ENCODE results near the gene ENPP7.

The ENPP7 gene

GRCh38 chr17:79778504-79779083 lies 47.9 kb downstream of the ENPP7 start:
- no peak for DNase-seq (ENCODE audit: low read depth)

GRCh38 chr17:79779084-79779529 lies 48.4 kb downstream of the ENPP7 start:
- no peak for DNase-seq (ENCODE audit: low read depth)

DNA sequence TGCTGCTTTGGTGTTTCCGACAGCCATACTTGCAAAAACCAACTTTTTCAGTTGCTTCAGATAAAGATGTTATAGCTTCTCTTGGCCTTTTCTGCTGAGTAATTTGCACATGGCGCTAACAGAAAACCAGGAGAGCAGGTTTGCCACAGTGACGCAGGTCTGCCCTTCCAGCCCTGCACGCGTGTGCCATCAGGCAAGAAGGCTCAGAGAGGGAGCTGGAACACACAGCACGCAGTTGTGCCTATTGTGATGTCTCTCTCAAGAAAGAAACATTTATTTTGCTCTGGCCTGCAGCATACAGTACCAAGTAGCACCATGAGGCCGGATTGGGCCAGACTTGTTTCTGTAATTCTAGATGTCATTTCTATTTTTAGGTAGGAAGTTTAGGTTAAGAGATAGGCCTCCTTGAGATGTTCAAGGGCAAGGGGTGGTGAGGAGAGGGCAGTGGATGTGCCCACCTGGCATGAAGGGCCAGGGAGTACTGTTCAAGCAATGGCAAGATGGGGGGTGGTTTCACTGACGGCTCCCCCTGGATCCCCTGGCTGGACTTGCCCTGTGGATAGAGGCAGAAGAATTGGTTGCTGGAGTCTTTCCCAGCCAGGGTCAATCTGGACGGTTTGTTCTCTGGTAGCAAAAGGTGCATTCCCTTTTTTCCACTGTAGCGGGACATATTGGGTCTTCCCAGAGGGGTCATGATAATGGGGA lies 49.1 kb downstream of the ENPP7 start:
- DNase-seq (ENCODE audit: low read depth) = no peak

- DNase-seq (ENCODE audit: low read depth) = no peak
Observed at GRCh38 chr17:79781012-79781650, 50.4 kb downstream of the ENPP7 start.

GRCh38 chr17:79781736-79782575 lies 51.2 kb downstream of the ENPP7 start:
- no peak for DNase-seq (ENCODE audit: low read depth)

- DNase-seq (ENCODE audit: low read depth) = no peak
Observed at GRCh38 chr17:79783891-79784290, 53.1 kb downstream of the ENPP7 start.

DNA sequence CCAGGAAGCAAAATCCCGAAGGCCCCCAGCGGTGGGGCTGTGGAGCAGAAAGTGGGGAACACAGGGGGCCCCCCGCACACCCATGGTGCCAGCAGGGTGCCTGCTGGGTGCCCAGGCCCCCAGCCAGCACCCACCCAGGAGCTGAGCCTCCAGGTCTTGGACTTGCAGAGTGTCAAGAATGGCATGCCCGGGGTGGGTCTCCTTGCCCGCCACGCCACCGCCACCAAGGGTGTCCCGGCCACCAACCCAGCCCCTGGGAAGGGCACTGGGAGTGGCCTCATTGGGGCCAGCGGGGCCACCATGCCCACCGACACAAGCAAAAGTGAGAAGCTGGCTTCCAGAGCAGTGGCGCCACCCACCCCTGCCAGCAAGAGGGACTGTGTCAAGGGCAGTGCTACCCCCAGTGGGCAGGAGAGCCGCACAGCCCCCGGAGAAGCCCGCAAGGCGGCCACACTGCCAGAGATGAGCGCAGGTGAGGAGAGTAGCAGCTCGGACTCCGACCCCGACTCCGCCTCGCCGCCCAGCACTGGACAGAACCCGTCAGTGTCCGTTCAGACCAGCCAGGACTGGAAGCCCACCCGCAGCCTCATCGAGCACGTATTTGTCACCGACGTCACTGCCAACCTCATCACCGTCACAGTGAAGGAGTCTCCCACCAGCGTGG lies 53.7 kb downstream of the ENPP7 start:
- DNase-seq (ENCODE audit: low read depth) = no peak

DNA sequence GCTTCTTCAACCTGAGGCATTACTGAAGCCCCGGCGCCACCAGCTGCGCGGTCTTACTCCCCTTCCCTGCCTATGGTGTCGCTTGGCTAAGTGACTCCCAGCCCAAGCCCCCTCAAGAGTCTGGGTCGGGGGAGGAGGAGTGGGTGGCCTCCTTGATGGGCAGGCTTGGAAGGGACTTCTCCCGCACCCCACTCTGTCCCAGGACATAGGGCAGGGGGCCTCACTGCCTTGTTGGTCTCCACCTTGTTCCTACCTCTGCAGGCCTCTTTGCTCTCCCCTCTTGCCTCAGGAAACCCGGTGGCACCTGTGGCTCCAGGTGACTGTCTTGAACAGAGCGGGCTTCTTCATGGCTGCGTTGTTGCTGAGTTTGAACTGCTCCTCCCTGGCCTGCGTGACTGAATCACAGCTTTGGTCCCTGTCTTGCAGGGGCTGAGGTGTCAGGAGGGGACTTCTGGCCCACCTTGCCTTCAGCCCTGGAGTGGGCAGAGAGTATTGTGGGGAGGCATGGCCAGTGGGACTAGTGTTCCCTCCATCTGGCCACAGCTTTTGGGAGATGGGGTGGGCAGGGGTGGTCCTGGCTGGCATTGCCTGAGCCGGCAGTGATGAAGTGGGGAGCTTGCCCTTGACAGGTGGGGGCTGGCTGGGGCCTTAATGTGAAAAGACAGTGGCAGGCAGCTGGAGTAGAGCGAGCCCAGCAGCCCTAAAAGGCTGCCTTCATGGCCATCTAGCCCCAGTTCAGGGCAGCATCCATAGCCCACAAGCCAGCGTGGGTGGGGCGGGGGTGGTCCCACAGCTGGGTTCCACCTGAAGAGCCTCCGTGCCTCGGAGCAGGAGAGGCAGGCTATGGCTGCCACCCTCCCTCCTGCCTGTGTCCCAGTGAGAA lies 54.5 kb downstream of the ENPP7 start:
- DNase-seq (ENCODE audit: low read depth) = no peak

DNA sequence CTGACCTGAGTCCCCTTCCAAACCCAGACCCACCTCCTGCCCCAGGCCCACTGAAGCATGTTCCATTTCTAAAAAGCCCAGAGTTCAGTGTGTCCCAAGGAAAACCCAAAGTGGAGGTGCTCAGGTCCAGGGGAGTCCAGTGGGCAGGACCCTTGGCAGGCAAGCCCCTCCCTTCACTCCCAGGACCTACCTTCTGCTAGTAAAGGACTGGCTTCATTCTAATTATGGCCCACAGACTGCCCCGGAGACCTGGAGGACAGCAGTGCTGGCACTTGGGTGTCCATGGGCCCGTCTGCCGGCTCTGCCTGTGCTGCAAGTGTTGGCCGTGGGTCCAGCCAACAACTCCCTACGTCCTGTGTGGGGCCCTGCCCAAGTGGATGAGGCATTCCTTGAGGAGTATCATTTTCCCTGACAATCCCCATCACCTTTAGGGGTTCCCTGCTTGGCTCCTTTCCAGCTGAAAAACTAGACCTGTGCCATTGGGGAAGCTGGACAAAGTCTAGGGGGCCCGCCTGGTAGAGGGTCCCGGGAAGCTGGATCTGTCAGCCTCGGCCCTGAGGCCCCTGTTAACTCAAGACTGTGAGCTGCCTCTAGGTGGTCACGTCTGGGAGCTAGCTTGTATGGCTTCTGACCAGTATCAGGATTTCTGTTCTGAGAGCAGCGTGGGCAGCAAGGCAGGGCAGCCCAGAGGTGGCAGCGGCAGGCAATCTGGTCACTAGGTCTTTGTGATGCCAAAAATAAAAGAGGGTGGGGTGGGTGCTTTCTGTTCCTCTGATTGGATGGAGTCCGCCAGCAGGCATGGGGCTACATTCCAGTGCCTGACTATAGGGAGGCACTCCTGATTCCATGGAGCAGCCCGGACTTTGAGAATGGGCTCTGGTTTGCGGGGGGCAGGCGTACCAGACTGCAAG lies 55.4 kb downstream of the ENPP7 start:
- DNase-seq (ENCODE audit: low read depth) = no peak

- no peak for DNase-seq (ENCODE audit: low read depth)
Observed at GRCh38 chr17:79786930-79787643, 56.3 kb downstream of the ENPP7 start.

GRCh38 chr17:79788455-79788854 lies 57.7 kb downstream of the ENPP7 start:
- DNase-seq (ENCODE audit: low read depth) = no peak

DNA sequence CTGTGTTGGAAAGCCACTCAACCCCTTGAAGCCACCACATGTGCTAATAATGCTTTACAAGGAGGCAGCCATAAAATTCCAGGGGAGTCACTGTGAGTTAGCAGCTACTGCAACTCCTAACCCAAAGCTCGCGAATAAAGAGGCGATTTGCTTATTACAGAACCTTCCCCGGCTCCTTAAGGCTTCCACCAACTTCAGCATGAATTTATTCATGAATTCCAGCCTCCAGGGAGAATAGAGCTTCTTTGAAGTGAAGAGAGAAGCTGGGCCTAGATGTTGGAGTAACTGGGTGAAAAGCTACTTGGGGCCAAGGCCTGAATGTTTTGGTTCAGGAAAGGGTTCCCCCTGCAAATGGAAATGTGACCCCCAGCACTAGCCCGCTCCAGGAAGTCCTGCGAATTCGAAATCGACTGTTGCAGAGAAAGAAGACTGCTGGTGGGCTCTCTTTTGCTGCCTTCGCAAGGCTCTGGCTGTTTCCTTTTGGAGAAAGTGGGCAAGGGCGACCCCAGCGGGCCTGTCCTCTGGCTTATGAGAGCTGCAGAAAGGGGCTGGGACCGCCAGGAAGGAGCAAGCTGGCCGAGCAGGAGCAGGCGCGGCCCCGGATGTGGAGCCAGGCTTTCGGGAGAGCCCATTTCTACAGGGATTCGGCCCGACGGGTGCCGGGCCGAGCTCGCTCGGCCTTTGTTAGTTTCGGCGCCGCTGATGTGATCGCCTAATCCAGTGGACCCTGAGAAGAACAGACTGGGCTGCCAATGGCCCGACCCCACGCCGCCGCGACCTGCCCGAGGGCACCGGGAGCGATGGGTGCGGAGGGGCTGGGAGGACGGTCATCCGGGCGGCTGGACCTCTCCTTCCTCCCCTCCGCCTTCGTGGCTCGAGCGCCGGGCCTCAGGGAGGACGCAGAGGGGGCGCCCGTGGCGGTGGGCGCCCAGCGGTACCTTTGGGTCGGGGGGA lies 58.5 kb downstream of the ENPP7 start:
- DNase-seq (ENCODE audit: low read depth) = no peak

DNA sequence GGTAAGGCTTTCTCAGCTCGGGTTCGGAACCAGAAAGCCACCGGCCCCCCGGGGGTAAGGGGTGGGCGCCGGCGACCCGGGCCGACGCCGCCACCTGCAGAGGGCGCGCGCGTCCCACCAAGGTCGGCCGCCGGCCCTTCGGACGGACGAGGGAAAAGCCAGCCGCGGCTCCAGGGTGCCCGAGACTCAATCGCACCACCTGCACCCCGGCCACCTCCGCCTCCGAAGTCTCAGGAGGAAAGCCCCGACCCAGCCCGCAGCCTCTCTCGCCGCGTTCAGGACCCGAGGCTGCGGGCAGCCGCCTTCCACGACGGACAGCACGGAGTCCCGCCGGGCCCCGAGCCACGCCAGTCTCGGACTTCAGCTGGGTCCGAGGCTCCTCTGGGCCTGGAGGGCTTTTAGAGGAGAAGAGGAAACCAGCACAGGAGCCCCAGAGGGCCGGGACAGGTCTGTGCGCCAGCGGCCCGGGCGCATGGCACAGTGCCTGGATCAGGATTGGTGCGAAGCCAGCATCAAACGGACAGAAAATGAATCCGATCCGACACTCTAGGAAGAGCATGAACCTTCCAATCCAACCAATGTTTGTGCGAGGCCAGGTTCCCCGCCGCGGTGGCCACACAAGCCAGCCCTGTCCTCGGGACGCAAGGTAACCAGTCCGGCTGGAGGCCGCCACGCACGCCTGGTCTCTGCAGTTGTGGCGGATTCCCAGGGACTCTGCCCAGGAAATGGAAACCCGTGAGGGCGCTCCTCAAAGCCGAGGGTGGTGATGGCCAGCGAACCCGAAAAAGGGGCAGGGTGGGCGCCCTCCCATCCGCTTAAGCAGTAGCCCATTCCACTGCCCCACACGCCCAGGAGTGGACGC lies 59.4 kb downstream of the ENPP7 start:
- no peak for DNase-seq (ENCODE audit: low read depth)

- no peak for DNase-seq (ENCODE audit: low read depth)
Observed at GRCh38 chr17:79790805-79791734, 60.3 kb downstream of the ENPP7 start.

- DNase-seq (ENCODE audit: low read depth) = no peak
Observed at GRCh38 chr17:79791735-79792161, 61.0 kb downstream of the ENPP7 start.

All from stimulated activated CD8-positive, alpha-beta memory T cell treated with anti-CD3 and anti-CD28 coated beads, Interleukin-4, amount 100 ng/mL, for 24 hours (primary cell).